Cardiac atrium fibroblast (primary cell): ENCODE measurements around the gene KIF3B. TPM values are rescaled to one million over a fixed set of nuclear protein-coding genes. Genes with fewer than 3 reads are reported as not detected.

ENCODE experiments used
- total RNA-seq: library from RNA; depleted of rRNA; stranded (reverse); fragments of >200 nt; gene quantifications from 2 replicates; pipeline ENCODE4 v1.2.3, GENCODE V29; 2015

Gene KIF3B
- total RNA-seq: 17.0 and 21.9 TPM in 2 replicates

GRCh38 chr20:32277361-32278198 lies at the start of gene KIF3B:
Gene KIF3B (plus strand): TSS chr20:32277651. CDS start chr20:32309778, 32,127 bp downstream.

GRCh38 chr20:32357869-32358631 lies 80.6 kb downstream of the KIF3B start, which contains the start of gene ASXL1:
Gene ASXL1 (plus strand): TSS chr20:32358331. CDS start chr20:32358776, 445 bp downstream.

Other genes with a start within 250 kb of the KIF3B start
- gene HCK, start 225.4 kb upstream of the KIF3B start, total RNA-seq: not detected in 2 replicates
- 40.8 and 42.9 TPM in 2 replicates for gene TM9SF4, start 167.9 kb upstream of the KIF3B start, total RNA-seq
- 2.2 and 3.7 TPM in 2 replicates for gene PLAGL2, start 69.9 kb upstream of the KIF3B start, total RNA-seq
- gene POFUT1, start 69.8 kb upstream of the KIF3B start, total RNA-seq: 45.0 and 56.4 TPM in 2 replicates
- gene ASXL1, start 80.7 kb downstream of the KIF3B start, total RNA-seq: 27.7 and 31.6 TPM in 2 replicates